ENCODE data around the gene NUDT16. TPM values are rescaled to one million over a fixed set of nuclear protein-coding genes. Genes with fewer than 3 reads are reported as not detected.

Gene NUDT16
- total RNA-seq, 1 donor from 2014 or later: 11.5 TPM

- Mint-ChIP-seq H3K27ac (no peak overlapping the region), H3K27me3 (ENCODE audit: insufficient read depth) (peaks cover 3% of the 10 kb centered on the region), H3K36me3 (ENCODE audit: low read depth) (no peaks in the 10 kb centered on the region), H3K4me1 (ENCODE audit: low read depth) (no peaks in the 10 kb centered on the region), H3K4me3 (no peak overlapping the region), H3K9me3 (no peaks in the 10 kb centered on the region)
- intact Hi-C loops (cut with micrococcal nuclease): no loop called here
- no peak for DNase-seq (ENCODE audit: low spot score)
Measured at GRCh38 chr3:131393868-131394267, 12.3 kb downstream of the NUDT16 start.

GRCh38 chr3:131394400-131394799, 12.8 kb downstream of the NUDT16 start:
- no peak overlapping the region for H3K4me3 Mint-ChIP-seq
- peaks cover 3% of the 10 kb centered on the region for H3K27me3 Mint-ChIP-seq (ENCODE audit: insufficient read depth)
- H3K27ac Mint-ChIP-seq: no peak overlapping the region
- no peaks in the 10 kb centered on the region for H3K36me3 Mint-ChIP-seq (ENCODE audit: low read depth)
- intact Hi-C loops (cut with micrococcal nuclease): no loop called here
- no peak for DNase-seq (ENCODE audit: low spot score)
- no peaks in the 10 kb centered on the region for H3K9me3 Mint-ChIP-seq
- no peaks in the 10 kb centered on the region for H3K4me1 Mint-ChIP-seq (ENCODE audit: low read depth)

- DNase-seq (ENCODE audit: low spot score): no peak
- peaks cover 3% of the 10 kb centered on the region for H3K27me3 Mint-ChIP-seq (ENCODE audit: insufficient read depth)
- H3K9me3 Mint-ChIP-seq: no peaks in the 10 kb centered on the region
- H3K27ac Mint-ChIP-seq: no peak overlapping the region
- intact Hi-C loops (cut with micrococcal nuclease): no loop called here
- no peak overlapping the region for H3K4me3 Mint-ChIP-seq
- no peaks in the 10 kb centered on the region for H3K4me1 Mint-ChIP-seq (ENCODE audit: low read depth)
- H3K36me3 Mint-ChIP-seq (ENCODE audit: low read depth): no peaks in the 10 kb centered on the region
Measured at GRCh38 chr3:131396170-131396569, 14.6 kb downstream of the NUDT16 start.

GRCh38 chr3:131397889-131398288, 16.3 kb downstream of the NUDT16 start:
- DNase-seq (ENCODE audit: low spot score): no peak
- Mint-ChIP-seq H3K4me1 (ENCODE audit: low read depth) (no peaks in the 10 kb centered on the region), H3K9me3 (no peaks in the 10 kb centered on the region), H3K27ac (no peak overlapping the region), H3K27me3 (ENCODE audit: insufficient read depth) (peaks cover 3% of the 10 kb centered on the region), H3K36me3 (ENCODE audit: low read depth) (no peaks in the 10 kb centered on the region), H3K4me3 (no peak overlapping the region)
- intact Hi-C loops (cut with micrococcal nuclease): no loop called here

- no peaks in the 10 kb centered on the region for H3K36me3 Mint-ChIP-seq (ENCODE audit: low read depth)
- no peaks in the 10 kb centered on the region for H3K4me1 Mint-ChIP-seq (ENCODE audit: low read depth)
- no peak for DNase-seq (ENCODE audit: low spot score)
- no peaks in the 10 kb centered on the region for H3K27me3 Mint-ChIP-seq (ENCODE audit: insufficient read depth)
- H3K27ac Mint-ChIP-seq: no peak overlapping the region
- no peaks in the 10 kb centered on the region for H3K9me3 Mint-ChIP-seq
- intact Hi-C loops (cut with micrococcal nuclease): no loop called here
- no peak overlapping the region for H3K4me3 Mint-ChIP-seq
Measured at GRCh38 chr3:131401978-131402377, 20.4 kb downstream of the NUDT16 start.

- intact Hi-C loops (cut with micrococcal nuclease): no loop called here
- no peak overlapping the region for H3K27ac Mint-ChIP-seq
- no peaks in the 10 kb centered on the region for H3K36me3 Mint-ChIP-seq (ENCODE audit: low read depth)
Measured at GRCh38 chr3:131402391-131403039, 20.9 kb downstream of the NUDT16 start.

GRCh38 chr3:131403216-131403895, 21.8 kb downstream of the NUDT16 start:
- no peaks in the 10 kb centered on the region for H3K36me3 Mint-ChIP-seq (ENCODE audit: low read depth)
- no peak overlapping the region for H3K4me3 Mint-ChIP-seq
- H3K4me1 Mint-ChIP-seq (ENCODE audit: low read depth): no peaks in the 10 kb centered on the region
- no peak overlapping the region for H3K27ac Mint-ChIP-seq
- no peak for DNase-seq (ENCODE audit: low spot score)
- H3K9me3 Mint-ChIP-seq: no peaks in the 10 kb centered on the region
- intact Hi-C loops (cut with micrococcal nuclease): no loop called here
- no peaks in the 10 kb centered on the region for H3K27me3 Mint-ChIP-seq (ENCODE audit: insufficient read depth)

More at GRCh38 chr3:131402391-131403039, 20.9 kb downstream of the NUDT16 start:
- H3K4me1 Mint-ChIP-seq (ENCODE audit: low read depth): no peaks in the 10 kb centered on the region
- H3K27me3 Mint-ChIP-seq (ENCODE audit: insufficient read depth): no peaks in the 10 kb centered on the region
- H3K4me3 Mint-ChIP-seq: no peak overlapping the region
- H3K9me3 Mint-ChIP-seq: no peaks in the 10 kb centered on the region
- no peak for DNase-seq (ENCODE audit: low spot score)

- no peaks in the 10 kb centered on the region for H3K4me1 Mint-ChIP-seq (ENCODE audit: low read depth)
- no peak overlapping the region for H3K27ac Mint-ChIP-seq
- no peaks in the 10 kb centered on the region for H3K36me3 Mint-ChIP-seq (ENCODE audit: low read depth)
- no peak overlapping the region for H3K4me3 Mint-ChIP-seq
- H3K9me3 Mint-ChIP-seq: no peaks in the 10 kb centered on the region
- H3K27me3 Mint-ChIP-seq (ENCODE audit: insufficient read depth): no peaks in the 10 kb centered on the region
- no peak for DNase-seq (ENCODE audit: low spot score)
- intact Hi-C loops (cut with micrococcal nuclease): no loop called here
Measured at GRCh38 chr3:131405411-131405810, 23.8 kb downstream of the NUDT16 start.

- Mint-ChIP-seq H3K9me3 (no peaks in the 10 kb centered on the region), H3K27me3 (ENCODE audit: insufficient read depth) (no peaks in the 10 kb centered on the region), H3K4me1 (ENCODE audit: low read depth) (no peaks in the 10 kb centered on the region), H3K4me3 (no peak overlapping the region), H3K36me3 (ENCODE audit: low read depth) (no peaks in the 10 kb centered on the region), H3K27ac (no peak overlapping the region)
- DNase-seq (ENCODE audit: low spot score): no peak
- intact Hi-C loops (cut with micrococcal nuclease): no loop called here
Measured at GRCh38 chr3:131406274-131406673, 24.7 kb downstream of the NUDT16 start.

GRCh38 chr3:131417751-131418150, 36.2 kb downstream of the NUDT16 start:
- H3K4me3 Mint-ChIP-seq: no peak overlapping the region
- no peak for DNase-seq (ENCODE audit: low spot score)
- peaks cover 3% of the 10 kb centered on the region for H3K27me3 Mint-ChIP-seq (ENCODE audit: insufficient read depth)
- H3K36me3 Mint-ChIP-seq (ENCODE audit: low read depth): no peaks in the 10 kb centered on the region
- no peaks in the 10 kb centered on the region for H3K4me1 Mint-ChIP-seq (ENCODE audit: low read depth)
- H3K9me3 Mint-ChIP-seq: no peaks in the 10 kb centered on the region
- H3K27ac Mint-ChIP-seq: no peak overlapping the region
- intact Hi-C loops (cut with micrococcal nuclease): no loop called here

GRCh38 chr3:131421301-131421700, 39.7 kb downstream of the NUDT16 start:
- intact Hi-C loops (cut with micrococcal nuclease): no loop called here
- Mint-ChIP-seq H3K27ac (no peak overlapping the region), H3K4me1 (ENCODE audit: low read depth) (no peaks in the 10 kb centered on the region), H3K4me3 (no peak overlapping the region), H3K9me3 (no peaks in the 10 kb centered on the region), H3K27me3 (ENCODE audit: insufficient read depth) (peaks cover 3% of the 10 kb centered on the region), H3K36me3 (ENCODE audit: low read depth) (no peaks in the 10 kb centered on the region)
- DNase-seq (ENCODE audit: low spot score): no peak

GRCh38 chr3:131421957-131422498, 40.5 kb downstream of the NUDT16 start:
- Mint-ChIP-seq H3K4me1 (ENCODE audit: low read depth) (no peaks in the 10 kb centered on the region), H3K4me3 (no peak overlapping the region), H3K27me3 (ENCODE audit: insufficient read depth) (peaks cover 3% of the 10 kb centered on the region), H3K36me3 (ENCODE audit: low read depth) (no peaks in the 10 kb centered on the region), H3K27ac (no peak overlapping the region), H3K9me3 (no peaks in the 10 kb centered on the region)
- intact Hi-C loops (cut with micrococcal nuclease): no loop called here
- DNase-seq (ENCODE audit: low spot score): no peak

GRCh38 chr3:131427226-131427625, 45.7 kb downstream of the NUDT16 start:
- Mint-ChIP-seq H3K36me3 (ENCODE audit: low read depth) (no peaks in the 10 kb centered on the region), H3K27ac (no peak overlapping the region), H3K4me1 (ENCODE audit: low read depth) (no peaks in the 10 kb centered on the region), H3K9me3 (no peaks in the 10 kb centered on the region), H3K27me3 (ENCODE audit: insufficient read depth) (no peaks in the 10 kb centered on the region), H3K4me3 (no peak overlapping the region)
- intact Hi-C loops (cut with micrococcal nuclease): no loop called here
- DNase-seq (ENCODE audit: low spot score): no peak
